DMS53 (cell line): ENCODE data around the gene PRR14L.
"Not testable (repeated sequence)": the region's sequence is repeated elsewhere in the genome, so short reads cannot be mapped to it uniquely, and the experiment has no call there.

Experiments
- DNase-seq: peaks from one replicate; lab custom pipeline; 2025; lab: John Stamatoyannopoulos, UW

Gene PRR14L

GRCh38 chr22:31682751-31683150 is 67.2 kb downstream of the PRR14L start:
- DNase-seq: no peak

DNA sequence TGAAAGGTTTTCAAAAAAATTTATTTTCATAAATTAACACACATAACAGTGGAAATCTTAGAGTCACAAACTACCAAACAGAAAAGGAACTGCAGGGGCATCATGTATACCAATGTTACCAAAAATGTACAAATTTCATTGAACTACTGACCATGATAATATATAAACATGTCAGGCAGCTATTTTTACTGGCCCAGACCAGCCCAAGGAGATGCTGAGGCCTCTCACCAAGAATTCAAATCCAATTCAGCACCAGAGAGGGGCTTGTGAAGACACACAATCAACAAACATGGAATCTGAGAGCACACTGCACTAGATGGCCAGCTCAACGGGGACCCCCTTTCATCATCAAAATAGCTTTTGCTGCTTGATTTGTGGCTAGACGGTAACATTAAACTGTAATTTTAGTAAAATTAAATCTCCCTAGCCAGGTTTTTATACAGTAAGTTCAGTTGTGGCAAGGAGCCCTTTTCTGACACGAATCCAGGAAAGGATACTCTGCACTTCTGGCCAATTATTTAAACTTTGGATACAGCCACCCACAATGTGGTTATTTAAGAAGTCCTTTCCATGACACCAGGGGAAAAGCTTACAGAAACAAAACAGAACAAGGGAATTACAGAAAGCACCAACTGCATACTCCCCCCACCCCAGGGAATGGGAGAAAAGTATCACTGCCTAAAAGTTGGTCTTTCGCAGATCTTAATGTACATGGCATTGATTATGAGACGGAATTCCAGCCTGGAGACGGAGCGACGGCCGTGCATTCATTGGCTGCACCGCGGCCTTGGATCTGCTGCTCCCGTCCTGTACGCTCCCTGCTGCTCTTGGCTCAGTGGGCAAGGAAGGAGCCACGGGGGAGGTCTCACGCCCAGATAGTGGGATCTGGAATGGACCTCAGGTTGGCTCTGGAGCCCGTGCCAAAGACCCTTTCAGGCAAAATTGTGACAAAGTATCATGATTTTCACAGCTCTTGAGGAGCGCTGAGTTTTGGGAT is 68.3 kb downstream of the PRR14L start:
- DNase-seq: no peak

DNA sequence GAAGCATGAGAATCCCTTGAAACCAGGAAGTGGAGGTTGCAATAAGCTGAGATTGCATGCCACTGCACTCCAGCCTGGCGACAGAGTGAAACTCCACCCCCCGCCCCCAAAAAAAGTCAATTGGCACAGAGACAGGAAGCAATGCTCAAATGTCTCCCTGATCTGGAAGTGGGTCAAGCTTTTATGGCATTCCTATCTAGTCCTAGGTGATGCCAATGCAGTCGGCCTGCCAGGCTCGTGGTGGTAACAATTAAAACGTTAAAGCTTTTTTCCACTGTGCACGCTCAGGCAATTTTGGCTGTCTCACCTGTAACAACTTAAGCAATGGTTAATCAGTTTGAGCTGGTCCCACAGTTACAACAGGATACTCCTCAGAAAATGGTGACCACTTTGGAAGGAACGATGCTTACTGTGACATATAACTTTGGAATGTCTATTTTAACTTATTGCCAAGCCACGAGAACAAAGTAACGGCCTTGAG is 69.0 kb downstream of the PRR14L start:
- peak; percentile 0 for DNase-seq

GRCh38 chr22:31678748-31679147 is 71.2 kb downstream of the PRR14L start:
- peak; percentile 23 for DNase-seq

GRCh38 chr22:31676700-31677099 is 73.2 kb downstream of the PRR14L start:
- DNase-seq: peak; percentile 92

- not testable (repeated sequence) for DNase-seq
Observed at GRCh38 chr22:31674219-31674618, 75.7 kb downstream of the PRR14L start.

DNA sequence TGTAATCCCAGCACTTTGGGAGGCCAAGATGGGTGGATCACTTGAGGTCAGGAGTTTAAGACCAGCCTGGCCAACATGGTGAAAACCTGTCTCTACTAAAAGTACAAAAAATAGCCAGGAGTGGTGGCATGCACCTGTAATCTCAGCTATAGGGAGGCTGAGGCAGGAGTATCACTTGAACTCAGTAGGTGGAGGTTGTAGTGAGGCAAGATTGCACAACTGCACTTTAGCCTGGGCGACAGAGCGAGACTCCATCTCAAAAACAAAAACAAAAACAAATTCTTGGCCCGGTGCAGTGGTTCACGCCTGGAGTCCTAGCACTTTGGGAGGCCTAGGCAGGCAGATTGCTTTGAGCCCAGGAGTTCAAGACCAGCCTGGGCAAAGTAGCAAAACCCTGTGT is 81.1 kb downstream of the PRR14L start:
- DNase-seq: not testable (repeated sequence)

DNA sequence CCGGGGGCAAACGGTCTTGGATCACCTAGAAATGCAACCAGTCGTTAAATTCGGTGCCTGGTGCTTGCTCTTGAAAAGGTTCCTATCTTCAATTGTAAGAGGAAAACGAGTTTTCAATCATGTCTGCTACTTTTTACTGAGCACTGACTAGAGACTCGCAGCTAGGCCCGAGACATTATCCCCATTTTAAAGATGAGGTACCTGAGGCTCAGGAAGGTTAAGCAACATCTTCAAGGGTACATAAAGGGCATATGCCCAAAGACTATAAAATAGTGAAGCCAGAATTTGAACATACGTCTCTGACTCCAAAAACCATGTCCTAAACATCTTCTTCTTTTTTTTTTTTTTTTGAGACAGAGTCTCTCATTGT is 87.3 kb downstream of the PRR14L start:
- no peak for DNase-seq

DNA sequence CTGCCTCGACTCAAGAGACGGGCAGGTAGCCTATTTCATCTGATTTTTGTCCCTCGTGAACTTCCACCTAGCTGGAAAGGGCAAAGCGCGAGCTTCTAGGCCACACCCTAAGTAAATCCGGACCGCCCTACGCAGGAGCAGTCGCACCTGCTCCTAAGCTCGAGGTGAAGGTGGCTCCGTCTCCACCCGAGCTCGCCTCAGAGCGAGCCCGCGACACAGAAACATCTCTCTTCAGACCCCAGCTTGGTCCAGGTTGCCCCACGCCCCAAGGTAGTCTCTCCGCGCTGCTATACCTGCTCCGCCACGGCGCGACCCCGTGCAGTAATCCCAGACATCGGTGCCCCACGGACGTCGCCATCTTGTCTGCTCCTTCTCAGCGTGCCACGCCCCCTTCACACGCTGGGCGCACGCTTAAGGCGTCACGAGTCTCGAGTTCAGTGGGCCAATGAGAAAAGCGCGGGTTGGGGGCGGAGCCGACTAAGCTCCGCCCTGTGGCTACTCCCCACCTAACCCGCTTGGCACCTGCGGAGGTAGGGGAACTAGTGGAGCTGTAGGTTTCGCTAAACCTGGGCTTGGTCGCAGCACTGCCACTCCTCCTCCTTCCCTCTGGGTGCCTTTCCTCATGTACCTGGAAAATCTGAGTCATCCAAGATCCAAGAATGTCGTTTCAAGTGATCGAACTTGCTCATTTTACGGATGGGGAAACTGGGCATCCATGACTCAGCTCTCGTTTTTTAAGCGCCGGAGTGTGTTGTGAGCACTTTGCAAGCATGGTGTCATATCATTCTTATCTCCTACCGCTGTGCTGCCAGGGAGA is 87.9 kb downstream of the PRR14L start, which contains the start of gene PISD:
Gene PISD (minus strand): TSS at position 365 of the 817 bp plus-strand sequence. CDS start 7 bp downstream, at position 358.
- peak; percentile 93 for DNase-seq

GRCh38 chr22:31660860-31661341 is 89.0 kb downstream of the PRR14L start:
- DNase-seq: not testable (repeated sequence)

- DNase-seq: no peak
Observed at GRCh38 chr22:31659246-31659645, 90.7 kb downstream of the PRR14L start.

GRCh38 chr22:31654408-31654807 is 95.5 kb downstream of the PRR14L start:
- peak; percentile 4 for DNase-seq

GRCh38 chr22:31653944-31654343 is 96.0 kb downstream of the PRR14L start:
- DNase-seq: peak; percentile 1

- DNase-seq: peak; percentile 82
Observed at GRCh38 chr22:31652911-31653684, 96.8 kb downstream of the PRR14L start.

GRCh38 chr22:31652088-31652487 is 97.8 kb downstream of the PRR14L start:
- no peak for DNase-seq

- no peak for DNase-seq
Observed at GRCh38 chr22:31651664-31652063, 98.3 kb downstream of the PRR14L start.

DNA sequence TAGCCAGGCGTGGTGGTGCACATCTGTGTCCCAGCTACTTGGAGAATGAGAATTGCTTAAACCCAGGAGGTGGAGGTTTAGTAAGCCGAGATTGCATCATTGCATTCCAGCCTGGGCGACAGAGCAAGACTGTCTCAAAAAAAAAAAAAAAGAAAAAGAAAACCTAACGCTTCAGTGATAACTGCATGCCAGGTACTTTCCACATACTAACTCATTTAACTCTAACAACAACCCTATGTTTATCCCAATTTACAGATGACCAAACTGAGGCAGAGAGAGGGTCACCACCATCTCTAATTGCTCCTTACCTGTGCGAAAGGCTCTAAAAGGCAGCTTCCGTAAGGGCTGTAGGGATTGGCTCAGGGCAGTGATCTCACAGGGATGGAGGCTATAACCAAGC is 99.5 kb downstream of the PRR14L start:
- DNase-seq: no peak

GRCh38 chr22:31647523-31648320 is 102.2 kb downstream of the PRR14L start:
- DNase-seq: no peak

DNA sequence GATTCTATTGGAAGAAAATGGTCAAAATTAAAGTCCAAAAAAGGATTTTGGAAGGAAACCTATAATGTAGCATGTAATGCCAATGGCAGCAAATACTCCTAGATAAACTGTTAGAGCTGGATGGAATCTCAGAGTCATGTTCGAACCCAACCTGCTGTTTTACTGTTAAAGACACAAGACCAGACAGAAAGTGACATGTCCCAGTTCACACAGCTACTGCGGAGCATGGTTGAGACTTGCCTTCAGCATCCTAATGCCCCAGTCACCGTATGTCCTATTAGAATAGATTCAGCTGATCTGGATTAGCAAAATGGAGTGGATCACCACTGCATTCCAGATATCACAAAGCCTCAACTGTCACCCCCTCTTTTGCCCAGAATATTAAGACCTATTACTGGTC is 102.9 kb downstream of the PRR14L start:
- no peak for DNase-seq

GRCh38 chr22:31646186-31647019 is 103.5 kb downstream of the PRR14L start:
- DNase-seq: no peak
